ENCODE measurements around the gene PPP4R3B. TPM values are rescaled to one million over a fixed set of nuclear protein-coding genes. Genes with fewer than 3 reads are reported as not detected.

The PPP4R3B gene
- total and polyA plus RNA-seq, 2 of the 13 experiments (the other 11 are each of a cell fraction or from before 2014, with no cell fraction given): 24.2 to 53.0 TPM

DNA sequence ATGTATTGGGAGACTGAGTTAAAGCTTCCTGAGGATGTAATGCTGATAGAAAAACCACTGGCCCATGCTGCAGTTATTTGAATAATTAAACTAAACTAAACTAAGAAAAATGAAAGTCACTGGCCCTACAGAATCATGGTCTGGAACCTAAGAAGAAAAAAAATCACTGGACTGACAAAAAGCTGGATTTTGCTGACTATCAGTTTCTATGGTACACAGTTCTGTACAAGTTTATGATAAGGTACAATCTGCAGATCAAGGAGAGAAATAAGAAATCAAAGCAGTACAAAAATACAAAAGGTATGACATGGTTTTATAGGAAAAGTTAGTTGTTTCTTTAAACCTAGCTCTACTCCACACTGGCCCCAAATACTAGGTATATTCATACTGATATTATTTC is 15.6 kb downstream of the PPP4R3B start:
- no peaks in the 10 kb centered on the region for H3K4me1 ChIP-seq (ENCODE audit: insufficient read depth, low read length)
- TF ChIP-seq MAFF (IDR thresholded peaks at IDR 0.05; ENCODE audit: low read depth, low read length) (peak; percentile 86), ZNF790 (CRISPR knock-in tag; IDR thresholded peaks at IDR 0.05; ENCODE audit: borderline replicate concordance) (no peak), MAFK (conservative IDR thresholded peaks at IDR 0.05 in 1 of 2, IDR thresholded peaks at IDR 0.05 in 1 of 2; ENCODE audit: low read length in 2 of 2) (peak; percentile 87 to 92), ZNF530 (CRISPR knock-in tag; IDR thresholded peaks at IDR 0.05; ENCODE audit: low read depth) (no peak)
- intact Hi-C loops (cut with micrococcal nuclease; ENCODE audit: unreplicated experiment): no loop called here
- H2AFZ ChIP-seq (ENCODE audit: low read length): no peak overlapping the region
- no peaks in the 10 kb centered on the region for H3K27me3 ChIP-seq (ENCODE audit: control insufficient read depth in 1 of 2, insufficient read depth in 2 of 2, low read length in 2 of 2)
- ATAC-seq (no peak), FAIRE-seq (no peak), DNase-seq (ENCODE audit: low spot score) (no peak)
- no peak overlapping the region for H3K9ac ChIP-seq (ENCODE audit: insufficient read depth, low read depth, low read length)
- no peak overlapping the region for H3K4me3 ChIP-seq (replicated peaks in 1 of 3; ENCODE audit: insufficient read depth in 1 of 3, low read depth in 2 of 3, low read length in 3 of 3)
- peaks cover 30% of the 10 kb centered on the region for H3K79me2 ChIP-seq (ENCODE audit: insufficient read depth, low read length)
- no peak overlapping the region for H3K4me2 ChIP-seq (ENCODE audit: low read depth, low read length)
- in situ Hi-C loops (cut with HindIII; ENCODE audit: extremely low pct_ligation_motif_present, low pct_unique_long_range_greater_than_20kb): no loop called here
- H3K9me3 ChIP-seq (ENCODE audit: low read length): no peaks in the 10 kb centered on the region
- no peak overlapping the region for H3K27ac ChIP-seq (ENCODE audit: extremely low read length, insufficient read depth, low read length)
- ChIA-PET CTCF (ENCODE audit: low intra/inter-chr PET ratio, low total read pairs) (no interaction called here), POLR2A (no interaction called here)
- no TSS peak for BruUV-seq (replicated peaks)
- H4K20me1 ChIP-seq (ENCODE audit: insufficient read depth, low read length): no peaks in the 10 kb centered on the region
- peaks cover 11 to 59% of the 10 kb centered on the region in 2 experiments for H3K36me3 ChIP-seq (replicated peaks in 1 of 2; ENCODE audit: control insufficient read depth in 1 of 2, insufficient read depth in 2 of 2, low read length in 2 of 2)

- H3K4me2 ChIP-seq (ENCODE audit: low read depth, low read length): no peak overlapping the region
- ATAC-seq: no peak
- WGBS (ENCODE audit: low lambda C conversion rate): 94% methylated on average over 11 of the region's 11 CpGs
- no peak overlapping the region for H3K27ac ChIP-seq (ENCODE audit: extremely low read length, insufficient read depth, low read length)
- peaks cover 11 to 64% of the 10 kb centered on the region in 2 experiments for H3K36me3 ChIP-seq (replicated peaks in 1 of 2; ENCODE audit: control insufficient read depth in 1 of 2, insufficient read depth in 2 of 2, low read length in 2 of 2)
- TSS peak; percentile 37 for BruUV-seq (replicated peaks)
- H4K20me1 ChIP-seq (ENCODE audit: insufficient read depth, low read length): no peaks in the 10 kb centered on the region; the same call in 1 of the 2 replicates
- H3K79me2 ChIP-seq (ENCODE audit: insufficient read depth, low read length): peaks cover 17% of the 10 kb centered on the region
- H3K9ac ChIP-seq (ENCODE audit: insufficient read depth, low read depth, low read length): no peak overlapping the region
- in situ Hi-C loops (cut with HindIII; ENCODE audit: extremely low pct_ligation_motif_present, low pct_unique_long_range_greater_than_20kb): no loop called here
- no peaks in the 10 kb centered on the region for H3K4me1 ChIP-seq (ENCODE audit: insufficient read depth, low read length)
- H3K4me3 ChIP-seq (replicated peaks in 1 of 3; ENCODE audit: insufficient read depth in 1 of 3, low read depth in 2 of 3, low read length in 3 of 3): no peak overlapping the region
- ChIA-PET POLR2A (no interaction called here), CTCF (ENCODE audit: low intra/inter-chr PET ratio, low total read pairs) (no interaction called here)
- no peak overlapping the region for H2AFZ ChIP-seq (ENCODE audit: low read length)
- no peaks in the 10 kb centered on the region for H3K9me3 ChIP-seq (ENCODE audit: low read length)
- intact Hi-C loops (cut with micrococcal nuclease; ENCODE audit: unreplicated experiment): no loop called here
- H3K27me3 ChIP-seq (ENCODE audit: control insufficient read depth in 1 of 2, insufficient read depth in 2 of 2, low read length in 2 of 2): no peaks in the 10 kb centered on the region
- FAIRE-seq: no peak
- no peak for TF ChIP-seq ZNF124 (CRISPR knock-in tag; IDR thresholded peaks at IDR 0.05)
- TF ChIP-seq WIZ (CRISPR knock-in tag; IDR thresholded peaks at IDR 0.05): no peak
- TF ChIP-seq MEIS1 (CRISPR knock-in tag; IDR thresholded peaks at IDR 0.05; ENCODE audit: borderline replicate concordance): no peak
- no peak for TF ChIP-seq PAWR (CRISPR knock-in tag; IDR thresholded peaks at IDR 0.05; ENCODE audit: borderline replicate concordance)
- no peak for TF ChIP-seq SP2 (CRISPR knock-in tag; IDR thresholded peaks at IDR 0.05)
- no peak for TF ChIP-seq ARHGAP35 (CRISPR knock-in tag; IDR thresholded peaks at IDR 0.05; ENCODE audit: borderline replicate concordance)
- no peak for DNase-seq (ENCODE audit: low spot score)
Observed at GRCh38 chr2:55598056-55598795, 19.2 kb downstream of the PPP4R3B start.
